ENCODE data around the gene GRIA1. TPM values are rescaled to one million over a fixed set of nuclear protein-coding genes. Genes with fewer than 3 reads are reported as not detected.

The GRIA1 gene
- total and polyA plus RNA-seq, 10 of the 15 experiments (the other 5 are each of a cell fraction or from before 2014, with no cell fraction given), result 0.04 to 0.18 (median 0.04) TPM; not detected in 7

DNA sequence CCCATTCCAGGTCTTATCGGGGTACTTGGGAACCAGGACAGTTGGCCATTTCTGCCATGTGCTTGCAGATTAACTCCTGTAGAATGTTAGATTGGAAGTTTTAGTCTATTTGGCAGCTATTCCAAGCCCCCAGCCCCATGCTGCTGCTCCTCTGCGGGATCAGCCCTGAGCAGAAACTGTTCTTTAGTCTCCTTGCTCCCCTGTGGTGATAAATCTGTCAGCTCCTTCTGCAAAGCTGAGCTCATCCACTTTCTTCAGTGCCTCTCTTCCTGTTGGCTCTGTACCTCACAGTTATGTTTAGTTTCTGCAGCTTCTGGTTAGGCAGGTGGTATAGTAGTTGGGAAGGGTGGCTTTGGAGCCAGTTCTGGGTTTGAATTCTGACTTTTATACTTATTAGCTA is 170.4 kb downstream of the GRIA1 start:
- ChIA-PET CTCF (interaction anchor here (1.1 kb wide), 1 partner anchor 29 kb away, joined by 3 read pairs; no protein-coding TSS in a partner anchor), SMC1A (ENCODE audit: uncharacterized antibody, unreplicated experiment) (interaction anchor here (1.1 to 1.6 kb wide), 2 partner anchors 9 to 137 kb away, joined by 4 read pairs; no protein-coding TSS in a partner anchor), POLR2A (no interaction called here), RAD21 (ENCODE audit: unreplicated experiment) (no interaction called here)
- Histone ChIP-seq H3K9me3 (replicated peaks; ENCODE audit: control insufficient read depth, insufficient read depth, low read length) (no peaks in the 10 kb centered on the region), H3K9ac (ENCODE audit: control insufficient read depth, insufficient read depth, low read length) (no peak overlapping the region), H3K27ac (ENCODE audit: control insufficient read depth, insufficient read depth) (no peak overlapping the region), H3K4me1 (ENCODE audit: control insufficient read depth, insufficient read depth, low read length) (no peaks in the 10 kb centered on the region), H3K4me3 (no peak overlapping the region), H4K20me1 (ENCODE audit: control insufficient read depth, insufficient read depth) (no peaks in the 10 kb centered on the region), H3K4me2 (ENCODE audit: control insufficient read depth, insufficient read depth) (no peak overlapping the region), H2AFZ (ENCODE audit: control insufficient read depth, low read depth, low read length) (no peak overlapping the region), H3K36me3 (ENCODE audit: control insufficient read depth in 2 of 2, insufficient read depth in 2 of 2, low read length in 1 of 2) (no peaks in the 10 kb centered on the region), H3K27me3 (replicated peaks in 1 of 2; ENCODE audit: control insufficient read depth in 2 of 2, insufficient read depth in 2 of 2, low read length in 1 of 2) (no peaks in the 10 kb centered on the region), H3K79me2 (ENCODE audit: control insufficient read depth, insufficient read depth, low read length) (no peaks in the 10 kb centered on the region)
- in situ Hi-C loops (cut with MboI), result no loop called here
- WGBS (ENCODE audit: insufficient coverage, insufficient replicate concordance, low lambda C conversion rate, missing lambda C conversion rate), result 61% methylated on average over 2 of the region's 2 CpGs
- ATAC-seq (no peak), FAIRE-seq (no peak), DNase-seq (ENCODE audit: low read depth, low spot score) (no peak)
- intact Hi-C loops (cut with micrococcal nuclease; ENCODE audit: unreplicated experiment), result no loop called here
- TF ChIP-seq IKZF1 (conservative IDR thresholded peaks at IDR 0.05) (no peak), ZNF384 (IDR thresholded peaks at IDR 0.05; ENCODE audit: borderline replicate concordance, low read depth, low read length) (no peak), NR2C2 (IDR thresholded peaks at IDR 0.05; ENCODE audit: borderline replicate concordance, control insufficient read depth, insufficient read length, low read depth) (no peak), SUPT20H (IDR thresholded peaks at IDR 0.05; ENCODE audit: borderline replicate concordance, control insufficient read depth, low read depth, low read length) (no peak), RBBP5 (conservative IDR thresholded peaks at IDR 0.05) (no peak)
- TF ChIP-seq, protein P1, sequence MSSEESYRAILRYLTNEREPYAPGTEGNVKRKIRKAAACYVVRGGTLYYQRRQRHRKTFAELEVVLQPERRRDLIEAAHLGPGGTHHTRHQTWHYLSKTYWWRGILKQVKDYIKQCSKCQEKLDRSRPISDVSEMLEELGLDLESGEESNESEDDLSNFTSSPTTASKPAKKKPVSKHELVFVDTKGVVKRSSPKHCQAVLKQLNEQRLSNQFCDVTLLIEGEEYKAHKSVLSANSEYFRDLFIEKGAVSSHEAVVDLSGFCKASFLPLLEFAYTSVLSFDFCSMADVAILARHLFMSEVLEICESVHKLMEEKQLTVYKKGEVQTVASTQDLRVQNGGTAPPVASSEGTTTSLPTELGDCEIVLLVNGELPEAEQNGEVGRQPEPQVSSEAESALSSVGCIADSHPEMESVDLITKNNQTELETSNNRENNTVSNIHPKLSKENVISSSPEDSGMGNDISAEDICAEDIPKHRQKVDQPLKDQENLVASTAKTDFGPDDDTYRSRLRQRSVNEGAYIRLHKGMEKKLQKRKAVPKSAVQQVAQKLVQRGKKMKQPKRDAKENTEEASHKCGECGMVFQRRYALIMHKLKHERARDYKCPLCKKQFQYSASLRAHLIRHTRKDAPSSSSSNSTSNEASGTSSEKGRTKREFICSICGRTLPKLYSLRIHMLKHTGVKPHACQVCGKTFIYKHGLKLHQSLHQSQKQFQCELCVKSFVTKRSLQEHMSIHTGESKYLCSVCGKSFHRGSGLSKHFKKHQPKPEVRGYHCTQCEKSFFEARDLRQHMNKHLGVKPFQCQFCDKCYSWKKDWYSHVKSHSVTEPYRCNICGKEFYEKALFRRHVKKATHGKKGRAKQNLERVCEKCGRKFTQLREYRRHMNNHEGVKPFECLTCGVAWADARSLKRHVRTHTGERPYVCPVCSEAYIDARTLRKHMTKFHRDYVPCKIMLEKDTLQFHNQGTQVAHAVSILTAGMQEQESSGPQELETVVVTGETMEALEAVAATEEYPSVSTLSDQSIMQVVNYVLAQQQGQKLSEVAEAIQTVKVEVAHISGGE (CRISPR knock-in tag; IDR thresholded peaks at IDR 0.05), result no peak
- BruUV-seq (replicated peaks), result no TSS peak

Data from GM12878 (cell line).